ENCODE data around the gene PLCB1.

GRCh38 chr20:8231038-8231437 lies 99.0 kb downstream of the PLCB1 start:
- TF ChIP-seq CTCF (IDR thresholded peaks at IDR 0.05; ENCODE audit: borderline replicate concordance, extremely low read depth, low read length, poor library complexity, severe bottlenecking), result no peak
- TF ChIP-seq EZH2 (IDR thresholded peaks at IDR 0.05; ENCODE audit: borderline replicate concordance, low read depth, low read length, severe bottlenecking), result no peak
